PFSK-1 (cell line): ENCODE data around the gene MYCN.

Source experiments
- FOXP2 ChIP-seq: optimal IDR thresholded peaks from 2 replicates; pipeline ENCODE3; 2011; ENCODE audit warnings: borderline replicate concordance, control low read depth, inconsistent platforms; ENCODE audit not compliant: insufficient read depth; ENCODE audit errors: extremely low read length, extremely low read depth
- POLR2AphosphoS5 ChIP-seq: IDR thresholded peaks from 2 replicates; pipeline ENCODE4 v1.6.1; 2012; ENCODE audit warnings: low read depth, mild to moderate bottlenecking, control low read depth, low read length, moderate library complexity
- SIN3A ChIP-seq: IDR thresholded peaks from 2 replicates; pipeline ENCODE4 v1.6.1; 2012; ENCODE audit warnings: mild to moderate bottlenecking, low read length, moderate library complexity, borderline replicate concordance; ENCODE audit not compliant: insufficient read depth
- TAF1 ChIP-seq: IDR thresholded peaks from 2 replicates; pipeline ENCODE4 v1.6.1; 2012; ENCODE audit warnings: low read length, control low read depth, borderline replicate concordance; ENCODE audit not compliant: insufficient read depth
- TF ChIP-seq, protein P1 (sequence below), 2 experiments: IDR thresholded peaks; 2 replicates each; pipeline versions ENCODE4 v1.6.1 to v1.8.0; 2011 to 2012; ENCODE audit warnings: low read depth in 2 of 2, low read length in 2 of 2, control low read depth in 1 of 2, inconsistent platforms in 1 of 2, mild to moderate bottlenecking in 1 of 2, moderate library complexity in 1 of 2; ENCODE audit not compliant: insufficient read depth in 1 of 2

MYCN gene

DNA sequence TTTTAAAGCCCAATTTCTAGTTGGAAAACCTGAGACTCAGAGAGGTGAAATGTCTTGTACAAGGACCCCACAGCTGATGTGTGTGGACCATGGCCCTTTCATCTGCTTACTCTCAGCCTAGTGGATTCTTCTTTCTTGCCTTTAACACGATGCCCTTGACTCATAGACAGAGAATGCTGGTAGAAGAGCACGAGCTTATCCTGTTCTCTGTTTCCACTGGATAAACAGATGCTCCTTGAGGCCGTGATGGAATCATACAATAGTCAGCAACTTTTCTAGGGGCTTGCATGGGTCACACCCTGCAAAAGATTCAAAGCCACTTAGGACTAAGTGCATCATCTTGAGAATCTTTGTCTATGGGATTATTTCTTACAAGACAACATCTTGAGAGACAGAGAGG lies 50.9 kb downstream of the MYCN start:
- TF ChIP-seq, protein P1, sequence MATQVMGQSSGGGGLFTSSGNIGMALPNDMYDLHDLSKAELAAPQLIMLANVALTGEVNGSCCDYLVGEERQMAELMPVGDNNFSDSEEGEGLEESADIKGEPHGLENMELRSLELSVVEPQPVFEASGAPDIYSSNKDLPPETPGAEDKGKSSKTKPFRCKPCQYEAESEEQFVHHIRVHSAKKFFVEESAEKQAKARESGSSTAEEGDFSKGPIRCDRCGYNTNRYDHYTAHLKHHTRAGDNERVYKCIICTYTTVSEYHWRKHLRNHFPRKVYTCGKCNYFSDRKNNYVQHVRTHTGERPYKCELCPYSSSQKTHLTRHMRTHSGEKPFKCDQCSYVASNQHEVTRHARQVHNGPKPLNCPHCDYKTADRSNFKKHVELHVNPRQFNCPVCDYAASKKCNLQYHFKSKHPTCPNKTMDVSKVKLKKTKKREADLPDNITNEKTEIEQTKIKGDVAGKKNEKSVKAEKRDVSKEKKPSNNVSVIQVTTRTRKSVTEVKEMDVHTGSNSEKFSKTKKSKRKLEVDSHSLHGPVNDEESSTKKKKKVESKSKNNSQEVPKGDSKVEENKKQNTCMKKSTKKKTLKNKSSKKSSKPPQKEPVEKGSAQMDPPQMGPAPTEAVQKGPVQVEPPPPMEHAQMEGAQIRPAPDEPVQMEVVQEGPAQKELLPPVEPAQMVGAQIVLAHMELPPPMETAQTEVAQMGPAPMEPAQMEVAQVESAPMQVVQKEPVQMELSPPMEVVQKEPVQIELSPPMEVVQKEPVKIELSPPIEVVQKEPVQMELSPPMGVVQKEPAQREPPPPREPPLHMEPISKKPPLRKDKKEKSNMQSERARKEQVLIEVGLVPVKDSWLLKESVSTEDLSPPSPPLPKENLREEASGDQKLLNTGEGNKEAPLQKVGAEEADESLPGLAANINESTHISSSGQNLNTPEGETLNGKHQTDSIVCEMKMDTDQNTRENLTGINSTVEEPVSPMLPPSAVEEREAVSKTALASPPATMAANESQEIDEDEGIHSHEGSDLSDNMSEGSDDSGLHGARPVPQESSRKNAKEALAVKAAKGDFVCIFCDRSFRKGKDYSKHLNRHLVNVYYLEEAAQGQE (IDR thresholded peaks at IDR 0.05; ENCODE audit: insufficient read depth in 1 of 2, low read depth in 2 of 2, low read length in 2 of 2), result no peak
- TF ChIP-seq TAF1 (no peak), SIN3A (no peak), POLR2AphosphoS5 (no peak), FOXP2 (no peak)

DNA sequence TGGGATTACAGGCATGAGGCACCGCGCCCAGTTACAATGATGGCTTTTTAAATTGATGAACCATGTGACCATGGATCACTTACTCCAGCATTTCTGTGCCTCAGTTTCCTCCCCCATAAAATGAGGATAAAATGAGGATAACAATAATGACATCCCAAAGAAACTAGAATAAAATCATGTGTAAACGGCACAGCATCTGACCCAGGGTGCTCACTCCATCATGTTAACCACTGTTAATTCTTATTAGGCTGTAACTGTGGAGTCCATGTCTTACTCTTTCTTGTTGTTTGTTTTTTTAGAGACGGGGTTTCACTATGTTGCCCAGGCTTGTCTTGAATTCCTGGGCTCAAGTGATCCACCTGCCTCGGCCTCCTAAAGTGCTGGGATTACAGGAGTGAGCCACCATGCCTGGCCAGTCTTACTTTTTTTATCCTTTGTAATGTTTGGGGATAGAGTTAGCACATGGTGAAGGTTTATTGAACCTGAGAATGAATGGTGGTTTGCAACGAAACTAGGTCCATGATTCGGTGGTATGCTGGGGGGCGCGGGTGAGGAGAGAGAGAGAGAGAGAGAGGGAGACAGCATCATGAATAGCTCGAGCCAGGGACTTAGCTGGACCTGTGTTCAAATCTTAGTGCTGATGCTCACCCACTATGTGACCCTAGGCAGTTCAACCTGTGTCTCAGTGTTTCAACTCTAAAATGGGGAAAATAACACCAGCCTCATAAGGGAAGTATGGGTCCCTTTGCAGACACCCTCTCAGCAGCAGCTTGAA lies 52.3 kb downstream of the MYCN start:
- TF ChIP-seq FOXP2 (no peak), SIN3A (no peak), POLR2AphosphoS5 (no peak), TAF1 (no peak)
- TF ChIP-seq, protein P1 (IDR thresholded peaks at IDR 0.05; ENCODE audit: insufficient read depth in 1 of 2, low read depth in 2 of 2, low read length in 2 of 2), result no peak

DNA sequence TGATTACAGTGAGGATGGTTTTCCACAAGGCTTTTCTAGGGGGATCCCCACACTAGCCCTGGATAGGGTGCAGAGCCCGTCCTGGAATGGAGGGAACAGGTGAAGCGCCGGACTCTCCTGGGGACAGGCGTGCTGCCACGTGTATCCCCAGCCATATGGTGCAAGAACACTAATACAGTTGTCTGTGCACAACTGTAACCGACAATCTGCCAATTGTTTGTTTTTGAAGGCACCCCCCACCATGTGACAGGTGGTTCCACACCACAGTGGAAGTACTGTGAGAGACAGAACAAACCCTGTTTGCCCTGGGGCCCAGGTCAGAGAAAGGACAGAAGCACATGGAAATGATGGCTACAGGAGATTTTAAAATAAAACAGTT lies 52.9 kb downstream of the MYCN start:
- no peak for TF ChIP-seq TAF1
- TF ChIP-seq FOXP2, result no peak
- TF ChIP-seq, protein P1 (IDR thresholded peaks at IDR 0.05; ENCODE audit: insufficient read depth in 1 of 2, low read depth in 2 of 2, low read length in 2 of 2), result no peak
- no peak for TF ChIP-seq POLR2AphosphoS5
- TF ChIP-seq SIN3A, result no peak

DNA sequence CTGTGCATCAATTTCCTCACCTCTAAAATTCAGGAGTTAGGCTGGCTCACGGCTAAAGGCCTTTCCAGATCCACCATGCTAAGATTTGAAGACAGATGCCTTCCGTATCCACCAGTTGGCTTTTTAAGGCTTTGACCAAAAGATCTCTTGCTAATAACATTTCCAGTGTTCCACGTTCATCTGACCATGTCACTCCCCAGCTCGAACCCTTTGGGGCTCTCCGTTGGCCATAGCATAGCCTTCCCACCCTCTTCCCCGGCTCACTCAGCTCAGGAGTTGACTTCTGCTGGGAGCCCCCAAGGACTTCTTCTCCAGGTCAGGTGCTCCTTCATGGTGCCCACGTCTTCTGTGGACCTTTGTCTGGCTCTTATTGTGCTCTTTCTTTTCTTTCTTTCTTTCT lies 53.3 kb downstream of the MYCN start:
- TF ChIP-seq, protein P1 (IDR thresholded peaks at IDR 0.05; ENCODE audit: insufficient read depth in 1 of 2, low read depth in 2 of 2, low read length in 2 of 2), result no peak
- TF ChIP-seq FOXP2 (no peak), POLR2AphosphoS5 (no peak), TAF1 (no peak), SIN3A (no peak)

DNA sequence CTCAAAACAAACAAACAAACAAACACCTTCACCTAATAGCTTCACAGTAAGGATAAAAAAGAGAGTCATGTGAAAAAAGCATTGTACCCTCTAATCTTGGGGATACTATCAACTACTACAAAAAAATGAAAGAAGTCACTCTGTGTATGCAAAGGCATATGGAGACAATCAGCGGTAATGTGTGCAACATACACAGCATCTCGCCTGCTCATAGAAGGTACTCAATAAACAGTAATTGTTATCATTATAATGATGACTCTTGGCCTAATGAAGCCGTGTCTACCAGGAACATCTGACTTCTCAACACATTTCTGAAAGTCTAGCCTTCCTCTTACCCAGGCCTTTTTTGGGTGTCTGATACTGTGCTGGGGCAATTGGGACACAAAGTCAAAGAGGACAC lies 55.3 kb downstream of the MYCN start:
- TF ChIP-seq POLR2AphosphoS5, result no peak
- TF ChIP-seq, protein P1 (IDR thresholded peaks at IDR 0.05; ENCODE audit: insufficient read depth in 1 of 2, low read depth in 2 of 2, low read length in 2 of 2), result no peak
- no peak for TF ChIP-seq SIN3A
- no peak for TF ChIP-seq TAF1
- no peak for TF ChIP-seq FOXP2
